Kidney glomerular epithelial cell (primary cell): ENCODE data around the gene KIF12.

Source experiments
- DNase-seq: peaks from one replicate; lab custom pipeline; 2025; lab: John Stamatoyannopoulos, UW

KIF12 gene

GRCh38 chr9:114123031-114123977 is 24.2 kb upstream of the KIF12 start:
- no peak for DNase-seq

- no peak for DNase-seq
Measured at GRCh38 chr9:114122136-114123027, 23.3 kb upstream of the KIF12 start.

- DNase-seq = no peak
Measured at GRCh38 chr9:114121227-114122135, 22.4 kb upstream of the KIF12 start.

GRCh38 chr9:114120192-114121014 is 21.3 kb upstream of the KIF12 start:
- DNase-seq = no peak

- no peak for DNase-seq
Measured at GRCh38 chr9:114119242-114120191, 20.4 kb upstream of the KIF12 start.

GRCh38 chr9:114117996-114118830 is 19.1 kb upstream of the KIF12 start:
- DNase-seq = peak; percentile 43

- no peak for DNase-seq
Measured at GRCh38 chr9:114117614-114117995, 18.5 kb upstream of the KIF12 start.

GRCh38 chr9:114116126-114116747 is 17.1 kb upstream of the KIF12 start:
- no peak for DNase-seq

- DNase-seq = no peak
Measured at GRCh38 chr9:114115654-114116125, 16.6 kb upstream of the KIF12 start.

- peak; percentile 29 for DNase-seq
Measured at GRCh38 chr9:114114364-114114763, 15.3 kb upstream of the KIF12 start.

- DNase-seq = peak; percentile 60
Measured at GRCh38 chr9:114112778-114113584, 13.9 kb upstream of the KIF12 start.

- no peak for DNase-seq
Measured at GRCh38 chr9:114112325-114112724, 13.2 kb upstream of the KIF12 start.

- DNase-seq = peak; percentile 95
Measured at GRCh38 chr9:114110180-114110579, 11.1 kb upstream of the KIF12 start.

GRCh38 chr9:114109124-114109523 is 10.0 kb upstream of the KIF12 start:
- no peak for DNase-seq

- peak; percentile 77 for DNase-seq
Measured at GRCh38 chr9:114108016-114108833, 9.1 kb upstream of the KIF12 start.

- DNase-seq = no peak
Measured at GRCh38 chr9:114107286-114108001, 8.4 kb upstream of the KIF12 start.
